Choroid plexus epithelial cell (primary cell): ENCODE results near the gene GPR35.
A peak's percentile ranks its signal among the peaks of the same experiment; 100 is the strongest.

Source experiments
- DNase-seq: peaks from one replicate; pipeline ENCODE4 v3.0.0-alpha.2; 2010; ENCODE audit warnings: low read depth
- H3K4me3 ChIP-seq: 2 replicates; pipeline ENCODE4 v1.5.1; 2011; ENCODE audit warnings: low read depth, mild to moderate bottlenecking, control low read depth, low read length, moderate library complexity
- CTCF ChIP-seq: conservative IDR thresholded peaks from 2 replicates; pipeline ENCODE4 v1.5.1; 2011; ENCODE audit warnings: low read depth, mild to moderate bottlenecking, control low read depth, inconsistent platforms, low read length, moderate library complexity

GPR35 gene

GRCh38 chr2:240593703-240594451 is 31.4 kb upstream of the GPR35 start:
- TF ChIP-seq CTCF, result no peak
- no peak overlapping the region for H3K4me3 ChIP-seq
- DNase-seq, result no peak

GRCh38 chr2:240594511-240595380 is 30.5 kb upstream of the GPR35 start:
- TF ChIP-seq CTCF, result no peak
- no peak overlapping the region for H3K4me3 ChIP-seq
- DNase-seq, result no peak

- peak; percentile 51 for DNase-seq
- TF ChIP-seq CTCF, result peak; percentile 64
Measured at GRCh38 chr2:240595381-240596079, 29.8 kb upstream of the GPR35 start.

GRCh38 chr2:240596080-240596460 is 29.2 kb upstream of the GPR35 start:
- no peak overlapping the region for H3K4me3 ChIP-seq
- no peak for TF ChIP-seq CTCF
- no peak for DNase-seq

More at GRCh38 chr2:240595381-240596079, 29.8 kb upstream of the GPR35 start:
- no peak overlapping the region for H3K4me3 ChIP-seq

- H3K4me3 ChIP-seq, result no peak overlapping the region
- TF ChIP-seq CTCF, result no peak
- no peak for DNase-seq
Measured at GRCh38 chr2:240596491-240596931, 28.8 kb upstream of the GPR35 start.

- no peak for TF ChIP-seq CTCF
- H3K4me3 ChIP-seq, result no peak overlapping the region
- DNase-seq, result no peak
Measured at GRCh38 chr2:240597054-240597418, 28.2 kb upstream of the GPR35 start.
